ENCODE data around the gene PCMT1. TPM values are rescaled to one million over a fixed set of nuclear protein-coding genes. Genes with fewer than 3 reads are reported as not detected.

The PCMT1 gene
- total RNA-seq, 1 experiment from 2014 or later = 90.7 TPM

GRCh38 chr6:149717588-149718458 lies 31.7 kb upstream of the PCMT1 start, which contains the start of gene LATS1 (continued):
- TF ChIP-seq ETV6 (CRISPR knock-in tag; IDR thresholded peaks at IDR 0.05) (peak; percentile 91), NFYB (CRISPR knock-in tag; conservative IDR thresholded peaks at IDR 0.05; ENCODE audit: low read depth) (no peak), KAT7 (CRISPR knock-in tag; IDR thresholded peaks at IDR 0.05; ENCODE audit: borderline replicate concordance) (peak; percentile 90), ZNF423 (CRISPR knock-in tag; IDR thresholded peaks at IDR 0.05) (no peak), FOXJ3 (CRISPR knock-in tag; IDR thresholded peaks at IDR 0.05; ENCODE audit: borderline replicate concordance) (0 out of 2 replicates have a peak, but pooled peaks have one; percentile 16), ZNF232 (CRISPR knock-in tag; IDR thresholded peaks at IDR 0.05) (peak; percentile 15; the same call in 1 of the 2 replicates), CREB1 (CRISPR knock-in tag; IDR thresholded peaks at IDR 0.05) (peak; percentile 82)

- Mint-ChIP-seq H3K9me3 (no peaks in the 10 kb centered on the region), H3K36me3 (peaks cover 3% of the 10 kb centered on the region; the same call in 1 of the 2 replicates), H3K27ac (peak overlapping the region; percentile 31), H3K4me1 (peaks cover 17% of the 10 kb centered on the region), H3K27me3 (ENCODE audit: low read depth) (no peaks in the 10 kb centered on the region), H3K4me3 (no peak overlapping the region)
- DNase-seq (ENCODE audit: low spot score) (no peak), ATAC-seq (no peak)
- TF ChIP-seq SOX15 (CRISPR knock-in tag; IDR thresholded peaks at IDR 0.05) = no peak
- no peak for TF ChIP-seq IRF1 (CRISPR knock-in tag; IDR thresholded peaks at IDR 0.05)
- TF ChIP-seq ZNF281 (CRISPR knock-in tag; IDR thresholded peaks at IDR 0.05) = no peak
- no peak for TF ChIP-seq SMAD4 (CRISPR knock-in tag; IDR thresholded peaks at IDR 0.05)
- no peak for TF ChIP-seq ZNF396 (CRISPR knock-in tag; IDR thresholded peaks at IDR 0.05; ENCODE audit: borderline replicate concordance)
- no peak for TF ChIP-seq RELA (CRISPR knock-in tag; IDR thresholded peaks at IDR 0.05; ENCODE audit: borderline replicate concordance)
- TF ChIP-seq ZNF425 (CRISPR knock-in tag; conservative IDR thresholded peaks at IDR 0.05) = no peak
- no peak for TF ChIP-seq CREB1 (CRISPR knock-in tag; IDR thresholded peaks at IDR 0.05)
- no peak for TF ChIP-seq FOXJ3 (CRISPR knock-in tag; IDR thresholded peaks at IDR 0.05; ENCODE audit: borderline replicate concordance)
- no peak for TF ChIP-seq NR3C1 (CRISPR knock-in tag; conservative IDR thresholded peaks at IDR 0.05; ENCODE audit: low read depth)
- no peak for TF ChIP-seq ARID4B (CRISPR knock-in tag; IDR thresholded peaks at IDR 0.05; ENCODE audit: borderline replicate concordance)
- no peak for TF ChIP-seq OVOL2 (CRISPR knock-in tag; IDR thresholded peaks at IDR 0.05; ENCODE audit: borderline replicate concordance)
- no peak for TF ChIP-seq ZNF219 (CRISPR knock-in tag; IDR thresholded peaks at IDR 0.05; ENCODE audit: borderline replicate concordance)
- TF ChIP-seq RORB (CRISPR knock-in tag; IDR thresholded peaks at IDR 0.05) = no peak
- TF ChIP-seq GTF2I (CRISPR knock-in tag; conservative IDR thresholded peaks at IDR 0.05) = no peak
- no peak for TF ChIP-seq EMX1 (CRISPR knock-in tag; IDR thresholded peaks at IDR 0.05)
- TF ChIP-seq ZNF317 (CRISPR knock-in tag; IDR thresholded peaks at IDR 0.05; ENCODE audit: borderline replicate concordance, low read depth) = no peak
- POLR2A ChIA-PET = no interaction called here
- CTCF ChIA-PET = no interaction called here
These were observed 30.0 kb upstream of the PCMT1 start for GRCh38 chr6:149719531-149719930.

Measured in WTC11 (cell line).